H1 (cell line): ENCODE measurements around the gene FTCDNL1. TPM values are rescaled to one million over a fixed set of nuclear protein-coding genes. Genes with fewer than 3 reads are reported as not detected.

ENCODE experiments used
- CEBPB ChIP-seq: IDR thresholded peaks from 2 replicates; pipeline ENCODE4 v1.6.1; 2012; ENCODE audit warnings: low read depth, low read length
- GABPA ChIP-seq: IDR thresholded peaks from 2 replicates; pipeline ENCODE4 v1.6.1; 2011; ENCODE audit warnings: mild to moderate bottlenecking, low read length, moderate library complexity, borderline replicate concordance; ENCODE audit not compliant: insufficient read depth
- RAD21 ChIP-seq, 2 experiments: IDR thresholded peaks in 1 of 2; conservative IDR thresholded peaks in 1 of 2; 2 replicates each; pipeline ENCODE4 v1.6.1; 2011; ENCODE audit warnings: low read depth in 2 of 2, low read length in 2 of 2, improper control_type of control experiment in 1 of 2, inconsistent platforms in 1 of 2, mild to moderate bottlenecking in 1 of 2, moderate library complexity in 1 of 2
- RXRA ChIP-seq: IDR thresholded peaks from 2 replicates; pipeline ENCODE4 v1.6.1; 2011; ENCODE audit warnings: low read depth, mild to moderate bottlenecking, low read length, moderate library complexity; ENCODE audit not compliant: insufficient read depth
- SP1 ChIP-seq: IDR thresholded peaks from 2 replicates; pipeline ENCODE4 v1.6.1; 2011; ENCODE audit warnings: low read depth, low read length
- TAF1 ChIP-seq: IDR thresholded peaks from 2 replicates; pipeline ENCODE4 v1.6.1; 2011; ENCODE audit warnings: mild to moderate bottlenecking, low read depth, low read length
- polyA plus RNA-seq, 7 experiments: library from polyadenylated mRNA; depleted of rRNA in 3 of 7; stranded (reverse) in 5 of 7; unstranded in 2 of 7; fragments of >200 nt in 5 of 7; fragments of 200-250 nt in 2 of 7; gene quantifications; 1 replicate in 5 of 7; 2 replicates in 1 of 7; 4 replicates in 1 of 7; pipeline versions ENCODE4 v1.2.1 to v1.2.3, GENCODE V29; 2011 to 2013; ENCODE audit warnings: missing spikeins in 2 of 7, mixed read lengths in 2 of 7
- total RNA-seq: library from RNA; stranded (reverse); fragmentation: NEBNext Ultra II Directional; extraction: Animal tissue kit (Norgen Biotek cat#: 25700); gene quantifications from 2 replicates; pipeline ENCODE4 v1.2.1, GENCODE V29; 2021
- TF ChIP-seq, protein P1 (sequence below): fragments of 300-600 bp; sonication (generic); IDR thresholded peaks from 2 replicates; pipeline ENCODE4 v1.7.1; 2012; ENCODE audit warnings: low read length, moderate library complexity, mild to moderate bottlenecking, inconsistent platforms; ENCODE audit not compliant: insufficient replicate concordance
- TF ChIP-seq, protein P2 (sequence below): IDR thresholded peaks from 2 replicates; pipeline ENCODE4 v1.6.1; 2012; ENCODE audit warnings: inconsistent platforms

The FTCDNL1 gene
- total and polyA plus RNA-seq, 2 of the 8 experiments (the other 6 are each of a cell fraction or from before 2014, with no cell fraction given), result 0.41 to 0.97 TPM

GRCh38 chr2:199848389-199849130 is 2.4 kb downstream of the FTCDNL1 start (continued):
- TF ChIP-seq, protein P1, sequence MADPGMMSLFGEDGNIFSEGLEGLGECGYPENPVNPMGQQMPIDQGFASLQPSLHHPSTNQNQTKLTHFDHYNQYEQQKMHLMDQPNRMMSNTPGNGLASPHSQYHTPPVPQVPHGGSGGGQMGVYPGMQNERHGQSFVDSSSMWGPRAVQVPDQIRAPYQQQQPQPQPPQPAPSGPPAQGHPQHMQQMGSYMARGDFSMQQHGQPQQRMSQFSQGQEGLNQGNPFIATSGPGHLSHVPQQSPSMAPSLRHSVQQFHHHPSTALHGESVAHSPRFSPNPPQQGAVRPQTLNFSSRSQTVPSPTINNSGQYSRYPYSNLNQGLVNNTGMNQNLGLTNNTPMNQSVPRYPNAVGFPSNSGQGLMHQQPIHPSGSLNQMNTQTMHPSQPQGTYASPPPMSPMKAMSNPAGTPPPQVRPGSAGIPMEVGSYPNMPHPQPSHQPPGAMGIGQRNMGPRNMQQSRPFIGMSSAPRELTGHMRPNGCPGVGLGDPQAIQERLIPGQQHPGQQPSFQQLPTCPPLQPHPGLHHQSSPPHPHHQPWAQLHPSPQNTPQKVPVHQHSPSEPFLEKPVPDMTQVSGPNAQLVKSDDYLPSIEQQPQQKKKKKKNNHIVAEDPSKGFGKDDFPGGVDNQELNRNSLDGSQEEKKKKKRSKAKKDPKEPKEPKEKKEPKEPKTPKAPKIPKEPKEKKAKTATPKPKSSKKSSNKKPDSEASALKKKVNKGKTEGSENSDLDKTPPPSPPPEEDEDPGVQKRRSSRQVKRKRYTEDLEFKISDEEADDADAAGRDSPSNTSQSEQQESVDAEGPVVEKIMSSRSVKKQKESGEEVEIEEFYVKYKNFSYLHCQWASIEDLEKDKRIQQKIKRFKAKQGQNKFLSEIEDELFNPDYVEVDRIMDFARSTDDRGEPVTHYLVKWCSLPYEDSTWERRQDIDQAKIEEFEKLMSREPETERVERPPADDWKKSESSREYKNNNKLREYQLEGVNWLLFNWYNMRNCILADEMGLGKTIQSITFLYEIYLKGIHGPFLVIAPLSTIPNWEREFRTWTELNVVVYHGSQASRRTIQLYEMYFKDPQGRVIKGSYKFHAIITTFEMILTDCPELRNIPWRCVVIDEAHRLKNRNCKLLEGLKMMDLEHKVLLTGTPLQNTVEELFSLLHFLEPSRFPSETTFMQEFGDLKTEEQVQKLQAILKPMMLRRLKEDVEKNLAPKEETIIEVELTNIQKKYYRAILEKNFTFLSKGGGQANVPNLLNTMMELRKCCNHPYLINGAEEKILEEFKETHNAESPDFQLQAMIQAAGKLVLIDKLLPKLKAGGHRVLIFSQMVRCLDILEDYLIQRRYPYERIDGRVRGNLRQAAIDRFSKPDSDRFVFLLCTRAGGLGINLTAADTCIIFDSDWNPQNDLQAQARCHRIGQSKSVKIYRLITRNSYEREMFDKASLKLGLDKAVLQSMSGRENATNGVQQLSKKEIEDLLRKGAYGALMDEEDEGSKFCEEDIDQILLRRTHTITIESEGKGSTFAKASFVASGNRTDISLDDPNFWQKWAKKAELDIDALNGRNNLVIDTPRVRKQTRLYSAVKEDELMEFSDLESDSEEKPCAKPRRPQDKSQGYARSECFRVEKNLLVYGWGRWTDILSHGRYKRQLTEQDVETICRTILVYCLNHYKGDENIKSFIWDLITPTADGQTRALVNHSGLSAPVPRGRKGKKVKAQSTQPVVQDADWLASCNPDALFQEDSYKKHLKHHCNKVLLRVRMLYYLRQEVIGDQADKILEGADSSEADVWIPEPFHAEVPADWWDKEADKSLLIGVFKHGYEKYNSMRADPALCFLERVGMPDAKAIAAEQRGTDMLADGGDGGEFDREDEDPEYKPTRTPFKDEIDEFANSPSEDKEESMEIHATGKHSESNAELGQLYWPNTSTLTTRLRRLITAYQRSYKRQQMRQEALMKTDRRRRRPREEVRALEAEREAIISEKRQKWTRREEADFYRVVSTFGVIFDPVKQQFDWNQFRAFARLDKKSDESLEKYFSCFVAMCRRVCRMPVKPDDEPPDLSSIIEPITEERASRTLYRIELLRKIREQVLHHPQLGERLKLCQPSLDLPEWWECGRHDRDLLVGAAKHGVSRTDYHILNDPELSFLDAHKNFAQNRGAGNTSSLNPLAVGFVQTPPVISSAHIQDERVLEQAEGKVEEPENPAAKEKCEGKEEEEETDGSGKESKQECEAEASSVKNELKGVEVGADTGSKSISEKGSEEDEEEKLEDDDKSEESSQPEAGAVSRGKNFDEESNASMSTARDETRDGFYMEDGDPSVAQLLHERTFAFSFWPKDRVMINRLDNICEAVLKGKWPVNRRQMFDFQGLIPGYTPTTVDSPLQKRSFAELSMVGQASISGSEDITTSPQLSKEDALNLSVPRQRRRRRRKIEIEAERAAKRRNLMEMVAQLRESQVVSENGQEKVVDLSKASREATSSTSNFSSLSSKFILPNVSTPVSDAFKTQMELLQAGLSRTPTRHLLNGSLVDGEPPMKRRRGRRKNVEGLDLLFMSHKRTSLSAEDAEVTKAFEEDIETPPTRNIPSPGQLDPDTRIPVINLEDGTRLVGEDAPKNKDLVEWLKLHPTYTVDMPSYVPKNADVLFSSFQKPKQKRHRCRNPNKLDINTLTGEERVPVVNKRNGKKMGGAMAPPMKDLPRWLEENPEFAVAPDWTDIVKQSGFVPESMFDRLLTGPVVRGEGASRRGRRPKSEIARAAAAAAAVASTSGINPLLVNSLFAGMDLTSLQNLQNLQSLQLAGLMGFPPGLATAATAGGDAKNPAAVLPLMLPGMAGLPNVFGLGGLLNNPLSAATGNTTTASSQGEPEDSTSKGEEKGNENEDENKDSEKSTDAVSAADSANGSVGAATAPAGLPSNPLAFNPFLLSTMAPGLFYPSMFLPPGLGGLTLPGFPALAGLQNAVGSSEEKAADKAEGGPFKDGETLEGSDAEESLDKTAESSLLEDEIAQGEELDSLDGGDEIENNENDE, result no peak
- no peak for TF ChIP-seq RXRA
- TF ChIP-seq CEBPB, result no peak
- TF ChIP-seq TAF1, result no peak
- TF ChIP-seq RAD21 (IDR thresholded peaks at IDR 0.05 in 1 of 2, conservative IDR thresholded peaks at IDR 0.05 in 1 of 2; ENCODE audit: low read depth in 2 of 2, low read length in 2 of 2), result no peak
- TF ChIP-seq, protein P2, sequence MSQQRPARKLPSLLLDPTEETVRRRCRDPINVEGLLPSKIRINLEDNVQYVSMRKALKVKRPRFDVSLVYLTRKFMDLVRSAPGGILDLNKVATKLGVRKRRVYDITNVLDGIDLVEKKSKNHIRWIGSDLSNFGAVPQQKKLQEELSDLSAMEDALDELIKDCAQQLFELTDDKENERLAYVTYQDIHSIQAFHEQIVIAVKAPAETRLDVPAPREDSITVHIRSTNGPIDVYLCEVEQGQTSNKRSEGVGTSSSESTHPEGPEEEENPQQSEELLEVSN, result no peak
- no peak for TF ChIP-seq GABPA
- TF ChIP-seq SP1, result no peak
